Stimulated activated CD8-positive, alpha-beta memory T cell treated with anti-CD3 and anti-CD28 coated beads, Interleukin-7, amount 100 ng/mL, for 4 hours (primary cell): Measurements from ENCODE around the gene CMTM8.
A peak's percentile ranks its signal among the peaks of the same experiment; 100 is the strongest.

Experiments
- DNase-seq, 2 donors: peaks; one replicate each; pipeline ENCODE4 v3.0.0-alpha.2; 2020; ENCODE audit warnings: low read depth in 2 of 2

Gene CMTM8

DNA sequence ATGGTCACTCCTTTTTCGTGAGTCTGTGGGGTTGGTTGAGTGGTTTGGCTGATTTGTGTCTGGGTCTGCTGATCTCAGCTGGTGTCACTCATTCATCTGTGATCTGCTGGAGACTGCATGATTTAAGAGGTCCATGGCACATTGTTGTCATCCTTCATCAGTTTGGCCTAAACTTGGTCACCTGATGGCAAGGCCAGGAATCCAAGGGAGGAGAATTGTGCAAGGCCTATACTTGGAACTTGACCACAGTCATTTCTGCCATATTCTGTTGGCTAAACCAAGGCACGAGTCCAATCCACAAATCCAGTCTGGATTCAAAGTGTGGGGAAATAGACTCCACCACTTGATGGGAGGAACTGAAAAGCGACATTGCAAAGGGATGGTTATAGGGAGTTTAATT lies 67.6 kb downstream of the CMTM8 start:
- DNase-seq = no peak

DNA sequence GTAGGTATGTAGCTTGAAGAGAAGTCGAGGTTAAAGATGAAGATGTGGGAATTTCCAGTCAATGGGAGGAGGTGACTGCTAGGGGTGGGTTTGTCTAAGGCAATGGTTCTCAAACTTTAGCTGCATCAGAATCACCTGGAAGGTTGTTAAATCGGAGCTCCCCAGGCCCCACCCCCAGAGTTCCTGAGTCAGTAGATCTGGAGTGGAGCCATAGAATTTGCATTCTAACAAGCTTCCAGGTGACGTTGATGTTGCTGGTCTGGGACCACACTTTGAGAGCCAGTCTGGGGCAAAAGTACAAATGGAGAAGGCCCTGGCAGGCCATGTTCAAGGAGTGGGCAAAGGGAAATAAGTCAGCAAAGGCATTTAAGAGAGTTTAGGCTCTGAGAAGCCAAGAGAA lies 69.1 kb downstream of the CMTM8 start:
- DNase-seq = no peak

DNA sequence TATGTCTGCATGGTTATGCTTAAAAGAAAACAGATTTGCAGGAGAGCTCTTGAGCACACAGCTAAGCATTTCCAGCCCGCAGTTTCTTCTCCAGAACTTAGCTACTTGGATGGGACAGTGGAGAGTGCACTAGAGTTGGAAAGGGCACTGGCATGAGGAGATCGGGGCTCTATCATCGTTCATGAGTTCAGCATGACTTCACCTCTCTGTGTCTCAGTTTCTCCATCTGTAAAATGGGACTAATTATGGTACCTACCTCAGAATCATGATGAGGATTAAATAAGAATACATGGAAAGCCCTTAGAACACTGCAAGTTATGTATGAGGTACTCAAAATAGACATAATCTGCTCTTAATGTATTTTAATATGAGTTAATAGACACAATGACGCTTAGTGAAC lies 69.9 kb downstream of the CMTM8 start:
- no peak for DNase-seq

DNA sequence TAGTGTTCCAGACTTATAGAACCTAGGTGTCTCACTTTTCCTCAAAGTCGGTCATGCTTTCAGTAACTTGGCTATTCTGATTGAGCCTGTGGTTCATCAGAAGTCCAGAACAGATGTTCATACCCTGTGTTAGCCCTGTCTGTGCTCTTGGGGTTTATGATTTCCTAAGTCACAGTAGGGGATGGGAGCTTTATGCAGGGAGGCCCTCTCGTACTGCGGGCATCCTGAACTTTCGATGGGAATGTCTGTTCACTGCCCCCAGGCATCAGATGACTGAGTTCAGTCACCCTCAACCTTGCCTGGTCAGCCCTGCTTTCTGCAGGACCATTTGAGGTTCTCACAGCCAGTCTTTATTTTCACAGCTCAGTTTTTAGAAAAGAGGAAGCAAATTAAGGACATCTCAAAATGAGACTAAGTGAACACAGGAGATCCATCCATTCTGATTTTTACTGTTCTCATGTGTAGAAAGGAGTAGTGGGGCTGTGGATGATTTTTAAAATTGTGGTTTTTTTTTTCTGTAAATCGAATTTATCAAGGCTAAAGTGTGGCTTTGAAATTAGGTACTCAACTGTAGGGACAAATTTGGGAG lies 71.3 kb downstream of the CMTM8 start:
- DNase-seq = no peak

DNA sequence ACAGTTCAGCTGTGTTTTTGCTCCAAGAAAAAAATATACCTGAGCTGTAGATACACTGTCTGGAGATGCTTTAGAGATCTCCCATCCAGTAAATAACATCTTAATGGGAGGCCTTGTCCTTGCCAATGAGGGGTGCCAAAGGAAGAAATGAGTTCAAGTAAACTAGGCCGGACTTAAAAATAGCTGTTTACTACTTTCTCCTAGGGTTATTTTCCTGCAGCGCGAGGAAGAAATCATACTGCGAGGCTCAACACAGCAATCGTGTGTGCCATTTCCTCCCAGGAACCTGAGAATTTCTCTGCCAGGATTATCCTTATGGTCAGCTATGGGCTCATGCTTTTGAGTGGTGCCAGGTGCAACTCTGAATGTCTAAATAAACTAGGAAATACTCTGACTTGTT lies 71.9 kb downstream of the CMTM8 start:
- no peak for DNase-seq

DNA sequence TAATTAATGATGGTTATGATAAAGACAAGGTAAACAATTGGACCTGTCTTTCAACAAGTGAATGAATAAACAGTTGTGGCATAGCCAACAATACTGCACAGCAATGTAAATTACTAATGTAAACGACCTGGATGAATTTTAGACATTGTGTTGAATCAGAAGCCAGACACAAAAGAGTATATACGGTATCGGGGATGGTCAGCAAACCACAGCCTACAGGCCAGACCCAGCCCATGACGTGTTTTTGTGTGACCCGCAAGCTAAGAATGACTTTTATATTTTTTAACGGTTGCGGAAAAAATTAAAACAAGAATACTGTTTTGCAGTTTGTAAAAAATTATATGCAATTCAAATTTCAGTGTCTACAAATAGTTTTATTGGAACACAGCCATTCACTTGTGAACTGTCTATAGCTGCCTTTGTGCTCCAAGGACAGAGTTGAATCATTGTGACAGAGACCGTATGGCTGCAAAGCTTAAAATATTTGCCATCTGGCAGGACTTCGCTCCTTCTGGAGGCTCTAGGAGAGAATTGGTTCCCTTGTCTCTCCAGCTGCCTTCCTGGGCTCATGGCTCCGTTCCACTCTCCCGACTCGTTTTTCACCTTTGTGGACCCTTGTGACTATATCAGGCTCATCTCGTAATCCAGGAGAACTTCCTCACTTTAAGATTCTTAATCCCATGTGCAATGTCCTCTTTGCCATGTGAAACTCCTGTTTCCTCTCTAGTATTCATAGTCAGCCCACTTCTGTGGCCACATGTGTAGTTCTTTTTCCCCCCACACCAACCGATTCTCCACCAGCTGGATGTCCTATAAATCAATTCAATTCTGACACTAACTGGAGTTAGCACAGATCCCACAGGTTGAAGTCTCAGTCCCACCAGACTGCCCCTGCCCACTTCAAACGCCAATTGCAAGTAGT lies 72.7 kb downstream of the CMTM8 start:
- no peak for DNase-seq

DNA sequence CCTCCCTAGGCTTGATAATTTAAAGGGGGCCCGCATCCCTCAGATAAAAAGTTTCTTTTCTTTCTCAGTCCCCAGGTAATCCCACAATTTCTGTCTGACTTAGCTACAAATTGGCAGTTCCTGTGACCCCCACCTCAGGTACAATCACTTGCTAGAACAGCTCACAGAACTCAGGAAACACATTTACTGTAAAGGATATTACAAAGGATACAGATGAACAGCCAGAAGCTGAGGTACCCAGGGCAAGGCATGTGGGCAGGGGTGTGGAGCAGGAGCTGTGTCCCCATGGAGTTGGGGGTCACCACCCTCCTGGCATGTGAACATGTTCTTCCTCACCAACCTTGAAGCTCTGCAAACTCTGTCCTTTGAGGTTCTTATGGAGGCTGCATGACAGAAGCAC lies 73.8 kb downstream of the CMTM8 start:
- DNase-seq = no peak

DNA sequence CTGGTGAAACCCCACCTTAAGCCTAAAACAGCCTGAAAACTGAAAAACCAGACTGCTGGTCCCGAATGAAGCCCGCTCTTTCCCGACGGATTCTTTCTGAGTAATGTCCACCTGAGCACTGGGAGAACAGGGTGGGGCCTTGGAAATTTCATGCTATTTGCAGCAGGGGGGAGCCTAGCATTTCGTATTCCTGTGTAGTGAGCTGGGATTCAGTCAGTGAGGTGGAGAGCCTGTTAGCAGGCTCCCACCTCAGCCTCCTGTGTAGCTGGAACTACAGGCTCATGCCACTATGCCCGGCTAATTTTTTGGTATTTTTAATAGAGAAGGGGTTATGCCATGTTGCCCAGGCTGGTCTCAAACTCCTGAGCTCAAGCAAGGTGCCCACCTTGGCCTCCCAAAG lies 74.7 kb downstream of the CMTM8 start:
- no peak for DNase-seq

DNA sequence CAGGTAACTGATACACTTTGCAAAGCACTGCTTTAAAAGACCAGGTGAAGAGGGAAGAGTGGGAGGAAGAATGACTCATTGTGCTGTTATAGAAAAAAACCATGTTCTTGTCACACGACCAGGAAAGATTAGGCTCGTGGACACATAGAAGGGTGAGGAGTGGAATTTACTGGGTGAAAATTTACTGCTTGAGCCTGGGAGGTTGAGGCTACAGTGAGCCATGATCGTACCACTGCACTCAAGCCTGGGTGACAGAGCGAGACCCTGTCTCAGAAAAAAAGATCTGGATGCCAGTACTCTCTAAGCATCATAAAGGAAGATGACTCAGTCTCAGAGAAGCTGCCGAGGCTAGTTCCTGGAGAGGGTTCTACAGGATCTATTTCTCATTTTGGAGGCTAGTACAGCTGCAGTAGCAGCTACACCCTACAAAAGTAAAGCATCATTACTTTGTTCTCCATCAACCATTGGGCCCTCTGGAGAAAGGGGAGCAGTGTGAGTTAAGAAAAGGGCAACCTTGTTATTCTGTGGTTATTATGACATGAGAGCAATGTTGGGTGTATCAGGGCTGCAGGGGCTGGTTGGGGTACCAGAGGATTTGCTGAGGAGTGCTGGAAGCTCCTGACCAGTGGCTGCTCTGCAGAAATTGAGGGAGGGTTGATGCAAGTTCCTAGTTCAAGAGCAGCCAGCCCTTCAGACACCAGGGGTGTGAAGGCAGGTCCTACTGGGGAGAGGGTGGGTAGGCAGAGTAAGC lies 75.4 kb downstream of the CMTM8 start:
- no peak for DNase-seq

DNA sequence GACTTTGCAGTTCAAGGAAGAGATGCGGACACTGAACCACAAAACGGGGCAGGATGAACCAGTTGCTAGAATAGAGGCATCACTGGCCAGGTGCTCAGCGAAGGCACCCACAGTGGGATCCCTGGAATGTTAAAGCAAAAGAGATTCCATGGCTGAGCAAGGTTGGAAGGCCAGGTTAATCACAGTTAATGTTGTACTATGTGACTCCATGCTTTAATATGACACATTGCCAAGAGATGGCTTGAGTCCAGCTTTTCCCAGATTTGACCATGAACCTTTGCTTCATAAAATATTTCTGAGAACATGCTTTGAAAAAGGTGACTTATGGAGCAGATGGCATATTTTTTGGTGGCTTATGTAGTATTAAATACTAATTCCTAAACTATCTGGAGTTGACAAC lies 77.0 kb downstream of the CMTM8 start:
- DNase-seq = no peak

DNA sequence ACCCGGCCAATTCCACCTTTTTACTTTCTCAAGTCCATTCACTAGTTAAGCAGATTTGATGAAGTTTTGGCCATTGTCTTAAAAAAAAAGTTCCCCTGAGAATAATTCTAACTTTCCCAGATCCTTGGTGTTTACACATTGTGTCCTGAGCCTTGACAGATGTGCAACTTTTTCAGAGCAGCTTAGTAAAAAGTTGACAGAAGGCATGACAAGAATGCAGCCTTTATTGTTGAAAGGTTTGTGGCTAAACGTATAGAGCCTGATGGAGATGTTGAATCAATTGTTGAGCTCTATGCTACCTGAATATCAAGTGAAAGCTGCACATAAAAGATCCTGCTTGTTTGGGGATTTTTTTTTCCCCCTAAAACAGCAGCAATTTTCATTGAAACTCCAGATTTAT lies 77.8 kb downstream of the CMTM8 start:
- DNase-seq = no peak

DNA sequence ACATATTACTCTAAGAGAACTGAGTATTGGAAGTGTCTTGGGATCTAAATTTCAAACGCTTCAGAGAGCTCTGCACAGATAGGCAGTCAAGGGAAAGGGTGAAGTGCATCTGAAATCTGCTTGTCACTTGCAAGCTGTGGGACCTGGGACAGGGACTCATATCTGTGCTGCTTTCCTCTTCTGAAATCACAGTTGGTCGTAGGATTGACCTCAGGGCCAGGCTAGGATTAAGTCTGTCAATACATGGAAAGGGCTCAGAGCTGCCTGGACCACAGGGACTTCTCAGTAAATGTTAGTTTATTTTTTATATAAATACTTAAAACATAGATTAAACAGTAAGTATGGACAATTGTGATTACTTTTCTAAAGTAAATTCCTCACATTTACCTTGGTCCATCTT lies 78.5 kb downstream of the CMTM8 start:
- DNase-seq = no peak

DNA sequence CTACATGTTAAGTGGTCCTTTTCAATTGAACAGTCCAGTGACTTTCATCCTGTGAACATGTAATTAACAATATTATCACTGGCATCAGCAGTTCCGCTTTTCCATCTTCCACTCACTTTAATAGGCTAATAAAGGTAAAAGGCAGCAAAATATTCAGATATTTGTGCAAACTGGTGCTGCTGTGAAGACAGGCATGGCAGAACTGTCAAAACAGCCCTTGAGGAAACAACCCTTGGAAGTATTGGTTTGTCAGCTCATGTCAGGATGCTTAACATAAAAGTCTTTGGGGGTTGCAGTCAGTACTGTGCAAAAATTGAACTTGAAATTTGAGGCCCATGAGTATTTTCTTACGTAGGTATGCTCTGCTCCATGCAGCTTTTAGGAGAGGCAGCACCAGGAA lies 81.1 kb downstream of the CMTM8 start:
- no peak for DNase-seq

DNA sequence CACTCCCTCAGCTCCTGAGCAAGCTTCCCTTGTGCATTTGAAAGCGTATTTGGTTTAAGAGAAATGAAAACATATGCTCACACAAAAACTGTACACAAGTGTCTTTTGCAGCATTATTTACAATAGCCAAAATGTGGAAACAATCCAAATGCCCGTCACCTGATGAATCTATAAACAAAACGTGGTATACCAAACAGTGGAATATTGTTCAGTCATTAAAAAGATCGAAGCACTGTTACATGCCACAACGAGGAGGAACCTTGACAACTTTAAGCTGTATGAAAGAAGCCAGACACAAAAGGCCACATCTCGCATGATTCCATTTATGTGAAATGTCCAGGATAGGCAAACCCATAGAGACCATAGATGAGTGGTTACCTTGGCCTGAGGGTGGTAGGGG lies 81.6 kb downstream of the CMTM8 start:
- no peak for DNase-seq

DNA sequence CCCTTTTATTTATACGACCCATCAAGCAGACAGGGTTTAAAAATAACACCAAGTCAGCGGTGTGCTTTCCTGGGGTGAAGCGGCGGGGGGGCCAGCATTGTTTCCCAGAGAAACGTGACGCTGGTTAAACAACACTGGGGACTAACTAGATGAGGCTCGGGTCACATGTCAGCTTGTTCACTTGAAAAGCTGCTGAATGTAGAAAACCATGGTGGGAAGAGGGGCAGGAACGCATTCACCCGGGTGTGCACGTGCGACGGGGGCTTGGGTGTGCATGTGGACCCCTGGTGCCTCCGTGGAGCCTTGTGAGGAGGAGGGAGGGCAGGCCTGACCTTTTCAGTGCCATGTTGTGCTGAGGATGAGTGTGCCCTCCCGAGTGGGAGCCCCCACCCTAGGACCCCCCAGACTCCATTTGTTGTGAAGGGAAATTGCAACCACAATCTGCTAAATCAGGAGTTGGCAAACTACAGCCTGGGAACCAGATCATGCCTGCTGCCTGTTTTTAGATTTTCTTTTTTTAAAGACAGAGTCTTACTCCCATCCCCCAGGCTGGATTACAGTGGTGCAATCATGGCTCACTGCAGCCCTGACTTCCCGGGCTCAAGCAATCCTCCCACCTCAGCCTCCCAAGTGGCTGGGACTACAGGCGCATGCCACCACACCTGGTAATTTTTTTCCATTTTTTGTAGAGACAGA lies 82.8 kb downstream of the CMTM8 start:
- DNase-seq = no peak

DNA sequence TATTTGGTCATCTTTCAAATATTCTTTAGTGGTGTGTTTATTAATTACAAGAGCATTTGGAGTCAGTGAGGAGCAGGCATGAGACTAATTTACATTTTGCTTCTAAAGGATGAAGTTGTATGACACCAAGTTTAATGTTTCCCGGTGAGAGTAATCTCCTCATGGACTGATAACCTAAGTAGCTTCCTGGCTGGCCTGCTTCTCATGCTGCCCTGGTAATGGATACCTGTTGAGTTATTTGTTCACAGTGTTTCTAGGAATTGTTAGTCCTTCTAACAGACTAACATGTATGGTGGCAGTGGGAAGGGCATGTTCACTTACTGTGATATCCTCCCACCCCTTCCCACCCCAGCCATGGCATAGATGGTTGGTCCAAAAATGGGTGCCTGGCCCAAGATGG lies 83.8 kb downstream of the CMTM8 start:
- no peak for DNase-seq

DNA sequence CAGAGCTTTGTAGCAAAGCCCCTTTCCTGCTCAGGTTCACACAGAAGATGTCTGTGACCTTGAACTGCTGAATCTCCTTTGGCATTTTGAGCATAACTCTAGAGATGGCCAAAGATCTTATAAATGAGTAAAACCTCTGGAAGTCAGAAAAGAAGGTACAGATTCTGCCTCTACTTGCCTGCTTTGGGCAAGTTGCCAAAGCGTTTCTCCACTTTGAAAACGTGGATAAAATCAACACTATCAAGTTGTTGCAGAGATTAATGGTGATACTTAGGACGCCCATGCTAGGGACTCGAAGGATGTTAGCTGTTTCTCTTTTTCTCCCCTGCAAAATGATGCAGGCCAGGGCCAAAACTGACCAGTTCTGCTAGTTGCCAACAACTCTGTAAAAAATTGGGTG lies 85.1 kb downstream of the CMTM8 start:
- DNase-seq = no peak

DNA sequence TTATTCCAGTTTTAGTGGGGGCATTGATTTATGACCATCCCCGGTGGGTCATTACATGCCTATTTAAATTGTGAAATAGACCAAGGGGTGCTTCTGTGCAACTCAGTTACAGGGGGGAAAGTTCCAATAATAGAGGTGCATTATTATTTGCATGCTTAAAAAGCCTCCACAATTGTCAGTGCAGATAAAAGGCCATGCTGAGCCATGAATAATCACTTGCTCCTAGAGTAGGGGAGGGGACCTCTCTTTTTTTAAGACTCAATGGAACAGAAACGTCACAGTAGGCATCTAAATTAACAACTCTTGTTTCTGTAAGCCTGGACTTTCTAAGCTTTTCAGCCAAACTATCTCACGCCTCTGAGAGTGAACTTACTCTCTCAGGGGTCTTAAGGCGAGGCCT lies 86.7 kb downstream of the CMTM8 start:
- no peak for DNase-seq

DNA sequence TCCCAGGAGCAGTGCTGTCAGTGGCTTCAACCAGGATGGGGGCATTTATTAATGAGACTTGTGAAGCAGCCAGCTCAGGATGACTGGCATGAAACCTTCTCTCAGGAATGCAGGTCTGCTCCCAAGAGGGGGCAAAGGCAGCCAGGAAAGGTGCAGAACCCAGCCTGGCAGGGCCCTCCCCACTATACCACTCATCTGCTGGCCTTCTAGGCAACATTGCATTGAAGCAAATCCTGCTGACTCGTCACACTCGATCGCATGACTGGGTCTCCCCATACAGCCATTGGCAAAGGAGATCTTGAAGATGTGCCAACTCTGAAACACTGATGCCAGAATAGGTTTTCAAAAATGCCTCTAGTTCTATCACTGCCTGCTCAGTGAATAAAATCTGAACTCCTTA lies 87.4 kb downstream of the CMTM8 start:
- DNase-seq = no peak

DNA sequence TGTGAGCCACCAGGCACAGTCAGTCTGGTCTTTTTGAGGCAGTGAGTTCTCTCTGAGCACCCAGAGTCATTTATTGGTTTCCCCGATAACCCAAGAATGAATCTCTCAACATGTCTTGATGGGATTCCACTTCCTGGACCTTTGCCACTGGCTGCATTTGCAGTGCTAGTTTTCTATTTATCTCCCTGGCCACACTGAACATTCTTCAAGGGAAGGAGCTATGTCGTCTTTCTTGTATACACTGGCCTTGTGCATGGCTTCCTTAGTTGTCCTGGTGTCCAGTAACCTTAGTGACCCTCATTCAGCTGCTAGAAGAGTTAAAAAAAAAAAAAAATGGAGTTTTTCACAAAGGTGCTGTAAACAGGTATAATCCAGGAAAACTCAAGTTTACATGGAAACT lies 88.3 kb downstream of the CMTM8 start:
- no peak for DNase-seq

DNA sequence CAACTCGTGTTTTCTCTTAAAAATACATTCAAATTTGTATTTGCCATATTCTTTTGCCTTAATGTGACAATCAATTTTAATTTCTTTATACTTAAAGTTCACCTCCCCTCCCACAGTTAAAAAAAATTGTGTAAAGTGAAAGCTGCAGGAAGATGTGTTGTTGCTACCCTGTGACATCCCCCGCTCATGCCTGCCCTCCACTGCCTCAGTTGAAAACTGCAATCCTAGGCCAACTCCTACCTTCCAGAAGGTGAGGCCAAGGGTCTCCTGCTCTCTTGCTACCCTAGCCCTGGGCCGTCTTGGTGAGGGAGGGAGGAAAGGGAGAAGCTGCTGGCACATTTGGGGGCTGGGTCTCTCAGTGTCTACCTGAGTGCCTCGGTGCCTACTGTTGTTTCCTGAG lies 96.2 kb downstream of the CMTM8 start:
- DNase-seq = peak; percentile 3 to 8

DNA sequence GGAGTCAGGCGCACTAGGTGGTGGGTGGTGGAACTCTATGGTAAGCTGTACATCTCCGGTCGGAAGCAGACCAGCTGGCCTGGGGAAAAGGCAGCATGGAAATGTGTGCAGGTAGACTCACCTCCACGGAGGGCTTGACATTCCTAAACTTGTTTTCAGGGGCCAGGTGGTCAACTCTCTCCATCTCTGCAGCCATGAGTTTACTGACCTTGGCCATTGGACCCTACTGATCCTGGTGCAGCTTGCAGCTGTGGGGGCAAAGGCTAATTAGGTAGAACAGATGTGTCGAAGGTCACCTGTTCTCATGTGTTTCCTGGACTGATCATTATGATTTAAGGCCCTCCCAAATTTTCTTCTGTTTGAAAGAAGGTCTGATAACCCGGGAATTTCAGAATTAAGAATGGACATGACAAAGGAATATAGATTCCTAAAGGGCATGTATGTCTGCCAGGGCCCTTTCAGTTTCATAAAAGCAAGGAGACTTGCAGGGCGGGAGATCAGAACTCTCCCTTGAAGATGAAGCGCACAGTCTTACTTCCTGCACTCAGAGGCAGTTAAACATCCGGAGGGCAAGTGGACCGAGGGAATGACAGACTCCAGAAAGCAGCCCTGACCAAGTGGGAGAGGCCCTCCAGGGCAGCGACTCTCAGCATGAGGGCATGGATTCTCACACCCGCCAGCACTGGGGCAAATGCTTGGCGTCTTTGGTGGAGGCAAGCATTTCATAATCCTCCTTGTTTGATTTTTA lies 97.1 kb downstream of the CMTM8 start:
- no peak for DNase-seq
